GM18951 (cell line): Measurements from ENCODE around the gene MS4A15.
"Not testable (repeated sequence)": the region's sequence is repeated elsewhere in the genome, so short reads cannot be mapped to it uniquely, and the experiment has no call there.

Experiments
- POLR2A ChIP-seq: IDR thresholded peaks from 4 replicates; pipeline ENCODE4 v1.6.1; 2011; ENCODE audit warnings: mild to moderate bottlenecking; ENCODE audit not compliant: insufficient read length, insufficient read depth; ENCODE audit errors: extremely low read depth
- in situ Hi-C: fragments of 300-500 bp; cut with MboI; formaldehyde crosslinking; loops from one replicate; pipeline ENCODE4 v1.12.0; 2022; ENCODE audit warnings: low sequenced_read_pairs, mixed read lengths, inconsistent platforms; ENCODE audit not compliant: unreplicated experiment

MS4A15 gene

DNA sequence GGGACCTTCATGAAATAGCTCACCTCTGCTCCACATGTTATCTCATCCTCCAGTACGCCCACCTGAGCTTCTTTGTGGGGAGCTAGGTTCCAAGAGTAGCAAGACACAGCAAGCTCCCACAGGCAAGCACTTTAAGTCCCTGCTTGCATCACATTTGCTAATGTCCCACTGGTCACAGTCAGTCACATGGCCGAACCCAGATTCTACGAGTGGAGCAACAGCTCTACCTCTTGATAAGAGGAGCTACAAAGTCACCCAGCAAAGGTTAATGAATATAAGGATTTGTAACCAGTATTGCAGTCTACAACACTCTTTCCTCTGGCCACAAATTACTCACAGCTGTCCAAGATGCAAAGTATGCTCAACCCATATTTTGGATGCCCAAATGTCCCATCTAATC is 15.2 kb upstream of the MS4A15 start:
- no peak for TF ChIP-seq POLR2A
- in situ Hi-C loops, result no loop called here

DNA sequence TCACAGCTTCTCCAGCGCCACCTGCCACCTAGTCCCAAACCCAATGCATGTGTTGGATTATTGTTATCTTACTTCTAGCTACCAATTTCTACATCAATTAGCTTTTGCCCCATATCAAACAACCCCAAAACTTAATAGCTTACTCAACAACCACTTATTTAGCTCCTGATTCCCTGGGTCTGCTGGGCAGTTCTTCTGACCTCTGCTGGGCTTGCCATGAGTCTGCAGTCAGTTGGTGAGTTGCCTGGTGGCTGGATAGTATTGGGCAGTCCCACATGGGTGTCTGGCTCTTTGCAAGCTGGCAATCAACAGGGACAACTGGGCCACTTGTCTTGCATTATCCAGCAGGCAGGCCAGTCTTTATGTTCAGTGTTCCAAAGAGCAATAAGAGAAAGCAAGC is 13.6 kb upstream of the MS4A15 start:
- in situ Hi-C loops, result no loop called here
- no peak for TF ChIP-seq POLR2A

DNA sequence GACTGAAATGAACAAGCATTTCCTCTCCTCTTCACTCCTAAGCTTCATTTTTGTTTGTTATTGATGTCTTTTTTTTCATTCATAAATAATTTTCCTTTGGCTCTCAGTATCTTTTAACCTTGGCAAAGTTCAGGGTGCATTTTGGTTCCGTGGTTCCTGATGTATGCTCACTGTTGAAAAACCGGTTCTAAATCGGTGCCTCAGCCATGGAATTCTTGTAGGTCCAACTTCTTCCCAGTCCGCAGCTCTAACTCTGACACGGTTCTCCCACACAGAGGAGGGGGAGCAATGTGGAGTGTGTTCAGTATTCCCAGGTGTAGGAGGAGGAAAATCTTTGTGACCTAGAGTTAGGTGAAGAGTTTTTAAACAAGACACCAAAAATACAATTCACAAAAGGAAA is 12.6 kb upstream of the MS4A15 start:
- in situ Hi-C loops, result no loop called here
- no peak for TF ChIP-seq POLR2A

DNA sequence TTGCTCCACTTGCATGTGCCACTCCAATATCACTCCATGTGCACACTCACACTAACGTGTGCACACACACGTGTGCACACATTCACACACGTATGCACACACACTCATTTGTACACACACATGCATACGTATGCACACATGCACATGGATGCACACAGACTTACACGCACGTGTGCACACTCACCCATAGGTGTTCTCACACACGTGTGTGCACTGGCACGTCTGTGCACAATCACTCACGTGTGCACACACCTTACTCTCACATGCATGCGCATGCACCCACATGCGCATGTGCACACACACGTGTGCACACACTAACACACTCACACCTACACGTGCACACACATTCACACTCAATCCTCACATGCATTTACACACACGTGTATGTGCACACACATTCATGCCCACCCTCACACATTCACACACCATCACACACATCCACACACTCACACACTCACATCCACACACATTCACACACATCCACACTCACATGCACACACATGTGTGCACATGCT is 9.3 kb upstream of the MS4A15 start:
- in situ Hi-C loops, result no loop called here
- no peak for TF ChIP-seq POLR2A

DNA sequence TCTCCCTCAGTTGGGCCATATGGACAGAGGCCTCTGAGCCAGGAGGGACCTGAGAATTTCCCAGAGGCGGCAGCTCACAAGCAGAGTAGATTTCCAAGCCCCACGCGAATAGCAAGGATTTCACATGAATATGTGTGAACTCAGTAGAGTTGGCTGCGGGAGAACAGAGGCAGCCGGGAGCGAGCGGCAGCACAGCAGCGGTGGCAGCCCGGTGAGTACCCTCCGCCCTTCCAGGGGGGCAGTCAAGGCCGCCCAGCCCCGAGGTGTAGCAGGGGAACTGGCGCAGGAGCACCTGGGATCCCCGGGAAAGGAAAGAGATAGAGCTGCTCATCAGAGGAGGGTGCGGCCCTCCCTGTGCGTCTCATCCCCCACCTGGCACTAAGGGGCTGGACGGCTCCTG is 8.4 kb upstream of the MS4A15 start:
- in situ Hi-C loops, result no loop called here
- TF ChIP-seq POLR2A, result no peak

DNA sequence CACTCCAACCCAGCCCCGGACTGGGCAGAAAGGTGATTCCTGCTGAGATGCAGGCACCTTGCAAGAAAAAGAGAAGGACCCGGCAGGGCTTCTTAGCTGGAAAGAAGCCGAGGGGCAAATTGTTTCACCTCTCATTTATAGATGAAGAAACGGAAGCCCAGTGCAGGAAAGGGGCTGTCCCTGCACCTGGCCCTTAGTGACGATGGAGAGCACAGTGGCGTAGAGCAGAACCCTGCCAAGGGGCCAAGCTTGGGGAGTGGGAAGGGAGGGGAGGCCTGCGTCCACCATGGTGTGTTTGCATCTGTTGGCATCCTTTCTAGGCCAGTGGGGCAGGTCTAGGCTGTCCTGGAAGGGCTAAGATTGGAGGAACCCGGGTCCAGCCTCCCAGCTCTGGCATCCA is 7.8 kb upstream of the MS4A15 start:
- no peak for TF ChIP-seq POLR2A
- in situ Hi-C loops, result no loop called here

DNA sequence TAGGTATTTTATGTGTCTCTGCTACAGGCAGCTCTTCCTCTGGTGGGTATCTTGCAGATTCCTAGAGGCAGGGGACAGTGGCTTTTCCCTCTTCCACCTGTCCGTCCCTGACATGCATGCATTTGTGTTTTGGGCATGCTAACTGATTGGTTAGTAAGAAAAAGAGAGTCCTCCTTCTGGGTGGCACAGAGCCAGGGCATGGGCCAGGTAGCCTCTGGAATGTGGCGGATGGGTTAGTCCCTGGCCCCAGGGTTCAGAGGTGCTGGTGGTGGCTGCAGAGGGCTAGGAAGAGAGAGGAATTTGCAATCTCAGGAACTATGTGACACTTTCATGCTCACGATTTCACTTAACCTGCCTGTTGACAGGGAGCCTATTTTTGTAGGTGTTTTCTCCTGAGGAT is 5.8 kb upstream of the MS4A15 start:
- no peak for TF ChIP-seq POLR2A
- in situ Hi-C loops, result no loop called here

DNA sequence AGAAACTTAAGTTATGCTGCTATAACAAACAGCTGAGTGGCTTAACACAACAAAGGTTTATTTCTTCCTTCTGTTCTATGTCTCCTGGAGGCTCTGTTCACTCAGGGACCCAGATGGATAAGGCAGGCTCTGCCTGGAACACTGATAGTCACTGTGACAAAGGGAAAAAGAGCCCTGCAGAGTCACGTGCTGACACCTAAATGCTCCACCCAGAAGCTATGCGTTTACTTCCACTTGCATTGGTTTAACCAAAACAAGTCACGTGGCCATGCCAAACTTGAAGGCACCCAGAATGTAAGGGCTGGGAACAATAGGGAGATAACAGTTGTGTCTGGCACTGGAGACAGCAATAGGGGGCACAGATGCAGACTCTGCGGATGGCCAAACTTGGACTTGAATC is 3.4 kb upstream of the MS4A15 start:
- TF ChIP-seq POLR2A, result no peak
- in situ Hi-C loops, result no loop called here

DNA sequence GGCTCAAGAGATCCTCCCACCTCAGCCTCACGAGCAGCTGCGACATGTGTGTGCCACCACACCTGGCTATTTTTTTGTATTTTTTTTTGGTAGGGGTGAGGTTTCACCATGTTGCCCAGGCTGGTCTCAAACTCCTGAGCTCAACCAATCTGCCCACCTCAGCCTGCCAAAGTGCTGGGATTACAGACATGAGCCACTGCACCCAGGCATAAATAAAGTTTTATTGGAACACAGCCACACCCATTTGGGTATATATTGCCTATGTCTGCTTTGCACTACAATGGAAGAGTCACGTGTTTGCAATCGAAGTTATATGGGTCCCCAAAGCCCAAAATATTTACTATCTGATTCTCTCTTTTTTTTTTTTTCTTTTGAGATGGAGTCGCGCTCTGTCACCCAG is 1.8 kb upstream of the MS4A15 start:
- TF ChIP-seq POLR2A, result no peak
- in situ Hi-C loops, result no loop called here

DNA sequence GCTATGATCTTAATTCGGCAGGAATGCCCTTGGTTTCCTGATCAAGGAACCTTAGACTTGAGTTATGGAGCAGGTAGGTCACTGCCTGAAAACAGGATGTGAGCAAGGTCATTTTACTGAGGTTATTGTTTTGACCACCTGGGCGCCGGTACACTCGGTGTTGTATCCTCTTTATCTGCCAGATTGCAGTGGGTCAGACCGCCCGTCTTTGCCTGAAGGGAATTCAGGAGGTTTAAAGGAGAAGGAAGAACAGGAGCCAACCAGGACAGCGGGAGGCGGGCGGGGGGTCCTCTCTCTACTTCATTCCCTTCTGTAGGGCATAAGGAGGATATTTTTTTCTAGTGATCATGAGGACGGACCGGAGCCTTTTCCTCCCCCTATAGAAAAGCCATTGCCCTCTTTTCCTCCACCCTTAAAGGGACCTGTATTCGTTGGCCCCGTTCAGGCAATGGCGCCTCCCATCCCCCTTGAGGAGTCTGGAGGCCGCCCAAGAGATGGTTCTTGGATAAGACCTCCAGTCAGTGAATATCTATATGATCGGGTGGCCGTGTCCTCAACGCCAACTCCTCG is 649 bp downstream of the MS4A15 start:
- in situ Hi-C loops, result no loop called here

DNA sequence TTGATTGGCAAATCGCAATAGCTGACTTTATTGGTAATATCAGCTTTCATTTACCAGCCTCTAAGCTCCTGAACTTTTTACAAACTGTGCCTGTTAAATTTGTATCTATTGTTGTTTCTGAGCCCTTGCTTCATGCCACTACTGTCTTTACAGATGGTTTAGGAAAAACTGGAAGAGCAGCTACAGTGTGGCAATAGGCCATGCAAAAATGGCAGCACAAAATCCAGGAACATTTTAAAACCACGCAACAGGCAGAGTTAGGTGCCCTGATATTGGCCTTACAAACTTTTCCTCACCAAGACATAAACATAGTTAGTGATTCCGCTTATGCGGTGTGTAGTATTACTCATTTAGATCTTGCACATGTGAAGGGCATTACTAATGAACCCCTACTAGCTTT is 2.0 kb downstream of the MS4A15 start:
- in situ Hi-C loops, result not testable (repeated sequence)

More for the DNA sequence above, 649 bp downstream of the MS4A15 start:
- no peak for TF ChIP-seq POLR2A

DNA sequence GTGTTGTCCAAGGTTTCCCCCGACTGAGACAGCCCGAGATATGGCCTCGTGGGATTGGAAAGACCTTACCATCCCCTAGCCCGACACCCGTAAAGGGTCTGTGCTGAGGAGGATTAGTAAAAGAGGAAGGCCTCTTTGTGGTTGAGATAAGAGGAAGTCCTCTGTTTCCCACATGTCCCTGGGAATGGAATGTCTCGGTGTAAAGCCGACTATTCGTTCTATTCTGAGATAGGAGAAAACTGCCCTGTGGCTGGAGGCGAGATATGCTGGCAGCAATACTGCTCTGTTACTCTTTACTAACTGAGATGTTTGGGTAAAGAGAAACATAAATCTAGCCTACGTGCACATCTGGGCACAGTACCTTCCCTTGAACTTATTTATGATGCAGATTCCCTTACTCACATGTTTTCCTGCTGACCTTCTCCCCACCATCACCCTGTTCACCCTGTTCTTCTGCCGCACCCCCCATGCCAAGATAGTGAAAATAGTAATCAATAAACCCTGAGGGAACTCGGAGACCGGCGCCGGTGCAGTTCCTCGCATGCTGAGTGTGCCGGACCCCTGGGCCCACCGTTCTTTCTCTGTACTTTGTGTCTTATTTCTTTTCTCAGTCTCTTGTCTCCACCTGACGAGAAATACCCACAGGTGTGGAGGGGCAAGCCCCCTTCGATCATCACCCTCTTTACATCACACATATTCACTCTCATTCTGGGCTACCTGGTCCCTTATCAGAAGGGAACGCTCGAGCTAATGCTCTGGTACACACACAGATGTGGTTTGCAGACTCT is 3.0 kb downstream of the MS4A15 start:
- in situ Hi-C loops, result not testable (repeated sequence)

DNA sequence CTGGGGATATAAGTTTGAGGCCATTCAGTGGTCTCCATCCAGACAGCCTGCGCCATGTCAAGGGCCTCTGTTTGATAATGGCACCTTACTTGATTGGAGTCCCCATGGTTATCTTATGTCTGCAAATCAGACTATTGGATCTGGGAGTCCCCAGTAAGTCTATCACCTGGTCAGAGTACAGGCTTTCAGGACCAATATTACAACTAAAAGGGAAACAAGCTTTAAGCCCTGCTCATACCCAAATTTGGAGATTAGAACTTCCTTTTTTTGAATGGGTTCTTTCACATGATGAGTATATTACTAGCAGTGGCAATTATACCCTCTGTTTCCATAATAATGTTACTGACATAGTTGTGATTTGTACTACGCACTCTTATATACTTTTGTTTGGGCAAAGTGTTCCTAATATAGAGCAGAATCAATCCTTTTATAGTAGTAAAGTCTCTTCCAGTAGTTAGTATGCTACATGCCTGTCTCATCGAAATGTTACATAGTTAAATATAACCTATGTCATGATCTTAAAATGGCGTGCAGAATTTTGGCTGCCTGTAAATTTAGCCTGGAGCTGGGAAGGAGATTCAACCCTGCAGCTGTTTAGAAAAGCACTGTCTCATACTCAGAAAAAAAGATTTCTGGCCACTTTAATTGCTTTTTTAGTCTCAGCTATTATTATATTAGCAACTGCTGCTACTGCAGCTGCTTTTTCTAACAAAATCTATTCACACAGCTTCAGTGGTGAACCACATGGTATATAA is 4.9 kb downstream of the MS4A15 start:
- in situ Hi-C loops, result no loop called here
- TF ChIP-seq POLR2A, result no peak
